Left forelimb (tissue), 1 donor: ENCODE data around the gene TRIM36.

Experiments used
- DNase-seq: peaks from one replicate; pipeline ENCODE4 v3.0.0-alpha.2; 2018; ENCODE audit warnings: low spot score

The TRIM36 gene

DNA sequence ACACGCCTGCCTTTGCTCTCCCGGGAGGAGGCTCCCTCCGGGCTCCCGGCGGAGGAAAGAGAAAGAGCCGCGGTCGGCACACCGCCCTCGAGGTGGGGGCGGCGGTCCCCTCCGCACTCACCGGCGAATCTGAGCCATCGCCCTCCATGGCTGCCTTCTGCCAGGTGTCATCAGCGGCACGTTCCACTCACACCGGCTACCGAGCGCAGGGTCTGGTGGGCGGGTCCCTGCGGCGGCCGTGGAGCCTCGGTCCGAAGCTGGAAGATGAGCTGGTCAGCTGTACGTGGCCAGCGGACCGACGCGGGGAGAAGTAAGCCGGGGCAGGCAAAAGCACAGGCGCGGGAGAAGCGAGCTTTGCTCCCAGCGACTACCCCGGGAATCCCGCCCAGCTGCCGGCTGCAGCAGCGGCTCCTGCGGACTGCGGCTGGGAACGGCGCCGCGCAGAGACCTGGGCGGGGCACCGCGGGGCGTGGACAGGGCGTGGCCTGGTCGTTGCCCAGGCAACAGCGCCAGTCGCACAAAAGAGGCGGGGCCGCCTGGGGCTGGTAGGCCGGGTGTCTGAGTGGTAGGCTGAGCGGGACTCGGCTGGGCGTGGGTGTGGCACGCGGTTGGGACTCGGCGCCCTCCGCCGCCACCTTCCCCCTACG, at the start of gene TRIM36:
TSS of gene TRIM36 (minus strand) at position 422 of the 647 bp plus-strand sequence. CDS start at position 148, 274 bp downstream.
- peak; percentile 92 for DNase-seq

- DNase-seq, result no peak
These were observed 44.8 kb upstream of the TRIM36 start for GRCh38 chr5:115214541-115214940.

DNA sequence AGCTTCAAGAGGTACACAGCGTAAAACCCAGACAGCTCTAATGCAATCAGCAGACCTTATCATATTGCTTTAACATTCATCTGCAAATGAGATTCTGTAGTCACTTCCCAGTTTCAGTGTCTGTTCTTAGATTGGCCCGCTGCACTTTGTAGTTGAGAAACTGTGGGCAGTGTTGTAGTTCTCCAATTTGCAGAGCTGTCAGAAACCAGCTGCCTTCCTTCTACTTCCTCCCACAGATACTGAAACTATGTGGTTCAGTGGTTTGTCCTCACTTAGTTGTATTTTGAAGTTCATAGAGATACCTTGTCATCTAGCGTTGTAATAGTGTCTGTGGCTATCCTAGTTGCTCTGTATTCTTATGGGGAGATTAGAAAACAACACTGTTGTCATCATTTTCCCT, 39.6 kb upstream of the TRIM36 start:
- DNase-seq, result no peak

GRCh38 chr5:115202952-115203351, 33.2 kb upstream of the TRIM36 start:
- no peak for DNase-seq

DNA sequence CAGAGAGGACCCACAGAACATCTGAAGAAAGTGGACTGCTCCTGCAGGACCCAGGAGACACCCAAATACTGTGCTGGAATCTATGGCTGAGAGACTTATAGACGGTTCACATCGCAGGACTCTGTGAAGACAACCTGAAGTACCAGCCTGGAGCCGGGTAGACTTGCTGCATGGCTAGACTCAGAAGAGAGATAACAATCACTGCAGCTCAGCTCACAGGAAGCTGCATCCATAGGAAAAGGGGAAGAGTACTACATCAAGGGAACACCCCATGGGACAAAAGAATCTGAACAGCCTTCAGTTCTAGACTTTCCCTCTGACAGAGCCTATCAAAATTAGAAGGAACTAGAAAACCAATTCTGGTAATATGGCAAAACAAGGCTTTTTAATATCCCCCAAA, 26.5 kb upstream of the TRIM36 start:
- no peak for DNase-seq

- no peak for DNase-seq
These were observed 25.0 kb upstream of the TRIM36 start for GRCh38 chr5:115194676-115195075.

DNA sequence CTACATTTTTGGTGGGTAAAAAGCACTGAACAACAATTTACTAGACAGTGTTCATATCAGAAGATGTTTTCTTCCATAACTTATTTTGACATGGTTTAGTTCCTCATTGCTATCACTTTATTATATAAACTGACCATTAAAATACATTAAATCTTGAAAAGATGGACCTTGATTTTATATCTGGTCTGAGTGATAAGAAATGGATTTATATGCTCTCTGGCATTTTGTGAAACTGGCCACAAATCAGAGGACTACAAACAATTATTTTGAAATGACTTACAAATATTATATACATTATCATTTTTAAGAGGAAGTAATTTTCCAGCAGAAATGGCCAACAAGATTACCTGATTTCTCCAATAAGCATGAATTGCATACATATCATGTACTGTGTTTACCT, 23.6 kb upstream of the TRIM36 start:
- DNase-seq, result no peak

- DNase-seq, result no peak
These were observed 22.4 kb upstream of the TRIM36 start for GRCh38 chr5:115192098-115192497.

DNA sequence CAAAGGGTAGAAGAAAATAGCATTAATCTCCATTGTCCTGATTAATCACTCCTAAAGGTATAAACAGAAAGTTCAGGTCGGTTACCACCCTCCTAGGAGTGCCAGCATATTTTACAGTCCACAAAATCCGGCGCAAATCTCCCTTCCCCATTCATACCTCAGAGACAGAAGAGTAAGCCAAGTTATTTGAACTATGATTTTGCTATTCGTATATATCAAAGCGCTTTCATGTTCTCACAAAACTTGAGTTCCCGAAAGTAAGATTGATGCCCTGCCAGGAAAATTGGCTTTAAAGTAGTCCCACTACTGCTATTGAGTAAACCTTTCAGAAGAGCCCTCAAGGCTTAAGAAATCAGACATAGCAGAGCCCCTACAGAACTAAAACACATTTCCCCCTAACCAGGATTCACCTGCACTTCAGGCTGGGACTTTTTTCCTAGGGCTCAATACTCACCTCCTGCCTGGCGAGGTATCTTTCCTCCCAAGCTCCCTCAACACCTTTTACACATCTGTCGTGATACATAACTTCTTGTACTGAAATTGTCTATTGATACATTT, 21.8 kb upstream of the TRIM36 start:
- DNase-seq, result no peak

- no peak for DNase-seq
These were observed 20.7 kb upstream of the TRIM36 start for GRCh38 chr5:115190388-115190787.

- DNase-seq, result no peak
These were observed 20.2 kb upstream of the TRIM36 start for GRCh38 chr5:115189866-115190265.

GRCh38 chr5:115186794-115187193, 17.1 kb upstream of the TRIM36 start:
- no peak for DNase-seq

DNA sequence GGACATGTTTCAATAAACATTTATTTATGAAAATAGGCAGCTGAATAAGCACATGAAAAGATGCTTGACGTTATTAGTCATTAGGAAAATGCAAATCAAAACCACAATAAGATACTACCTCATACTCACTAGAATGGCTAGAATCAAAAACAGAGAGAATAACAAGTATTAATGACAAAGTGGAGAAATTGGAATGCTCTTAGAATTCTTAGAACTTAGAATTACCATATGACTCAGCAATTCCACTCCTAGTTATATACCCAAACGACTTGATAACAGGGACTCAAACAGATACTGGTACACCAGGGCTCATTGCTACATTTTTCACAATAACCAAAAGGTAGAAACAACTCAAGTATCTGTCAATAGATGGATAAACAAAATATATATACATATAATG, 15.1 kb upstream of the TRIM36 start:
- DNase-seq, result no peak

- no peak for DNase-seq
These were observed 12.0 kb upstream of the TRIM36 start for GRCh38 chr5:115181757-115182156.

GRCh38 chr5:115180165-115180709, 10.5 kb upstream of the TRIM36 start:
- no peak for DNase-seq

- DNase-seq, result peak; percentile 70
These were observed 9.9 kb upstream of the TRIM36 start for GRCh38 chr5:115179394-115180164.

- DNase-seq, result no peak
These were observed 9.3 kb upstream of the TRIM36 start for GRCh38 chr5:115179030-115179393.

DNA sequence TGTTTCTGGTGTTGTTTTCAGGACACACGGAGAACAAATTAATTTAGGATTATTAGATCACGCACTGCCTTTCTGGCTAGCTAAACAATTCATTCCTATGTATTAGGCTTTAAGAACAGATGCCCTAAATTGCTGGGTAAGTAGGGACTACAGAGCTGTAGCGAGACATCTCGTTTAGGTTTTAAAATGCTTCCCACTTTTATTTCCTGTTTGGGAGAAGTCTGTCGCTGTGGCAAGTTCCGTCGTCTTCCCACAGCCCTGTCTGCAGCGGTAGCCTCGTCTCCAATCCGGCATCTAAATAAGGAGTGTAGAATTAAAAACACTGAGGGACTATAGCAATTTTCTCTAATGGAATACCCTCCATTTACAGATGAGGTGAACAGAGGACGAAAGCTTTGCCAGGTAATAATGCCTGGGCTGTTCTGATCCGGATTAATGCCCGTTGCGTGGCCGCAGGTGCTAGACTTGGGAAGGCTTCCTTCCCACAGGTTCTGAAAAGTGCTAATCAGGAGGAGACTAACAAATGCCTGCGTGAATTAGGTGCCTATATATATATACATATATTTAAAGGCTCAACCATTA, 1.3 kb upstream of the TRIM36 start:
- no peak for DNase-seq

- DNase-seq, result peak; percentile 75
These were observed 623 bp upstream of the TRIM36 start for GRCh38 chr5:115170134-115170928.

DNA sequence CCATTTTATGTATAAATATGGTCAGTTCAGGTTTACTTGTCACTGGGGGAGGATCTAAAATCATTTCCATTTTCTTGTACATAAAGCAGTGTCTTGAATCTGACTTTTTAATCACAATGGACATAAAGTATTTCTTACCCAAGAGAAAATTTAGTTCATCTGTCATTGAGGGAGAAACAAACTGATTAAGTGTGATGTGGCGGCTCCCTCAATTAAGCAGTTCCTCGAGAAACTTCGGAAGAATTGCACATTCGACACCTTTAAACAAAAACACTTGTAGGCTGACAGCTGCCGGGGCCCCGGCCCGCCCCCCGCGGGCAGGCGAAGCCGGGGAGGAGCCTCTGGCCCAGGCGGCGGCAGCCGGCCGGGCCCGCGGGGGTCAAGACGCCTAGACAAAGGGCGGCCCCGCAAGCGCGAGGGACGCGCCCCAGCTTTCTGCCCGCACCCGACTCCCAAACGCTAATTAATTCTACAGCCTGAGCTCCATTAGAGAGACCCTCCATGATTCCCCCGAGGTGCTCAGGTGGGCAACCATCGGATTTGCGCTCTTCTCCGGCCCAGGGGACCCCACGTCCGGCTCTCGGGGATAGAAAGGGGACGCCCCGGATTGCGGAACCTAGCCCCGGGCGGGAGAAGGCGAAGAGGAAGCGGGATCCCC, 750 bp downstream of the TRIM36 start:
- no peak for DNase-seq

DNA sequence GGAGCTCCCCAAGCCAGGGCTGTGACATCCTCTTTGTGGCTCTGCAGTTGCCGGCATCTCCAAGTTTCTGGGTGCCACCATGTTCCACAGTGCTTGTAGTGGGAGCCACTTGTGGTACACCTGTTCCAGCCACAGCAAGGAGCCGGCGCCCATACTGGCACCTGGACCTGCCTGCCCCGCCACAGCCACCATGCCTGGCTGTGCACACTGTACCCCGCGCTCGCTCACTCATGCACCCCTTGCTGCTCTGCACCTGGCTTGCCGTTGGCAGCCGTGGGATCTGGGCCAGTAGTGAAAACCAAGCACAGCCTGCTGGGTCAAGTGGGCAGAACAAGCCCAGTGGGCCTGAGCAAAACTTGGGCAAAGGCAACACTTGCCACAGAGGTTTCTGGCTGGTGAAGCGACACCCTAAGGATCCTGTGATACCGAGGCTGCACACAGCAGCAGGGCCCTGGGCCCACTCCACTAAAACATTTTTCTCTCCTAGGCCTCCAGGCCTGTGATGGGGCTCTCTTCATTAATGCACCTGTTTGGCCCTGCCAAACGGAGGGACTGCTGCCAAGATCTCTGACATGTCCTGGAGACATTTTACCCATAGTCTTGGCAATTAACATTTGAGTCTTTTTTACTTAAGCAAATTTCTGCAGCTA, 2.8 kb downstream of the TRIM36 start:
- no peak for DNase-seq
